ENCODE data around the gene MRPS26. TPM values are rescaled to one million over a fixed set of nuclear protein-coding genes. Genes with fewer than 3 reads are reported as not detected.
A peak's percentile ranks its signal among the peaks of the same experiment; 100 is the strongest.

MRPS26 gene
- total and polyA plus RNA-seq, 2 of the 13 experiments (the other 11 are each of a cell fraction or from before 2014, with no cell fraction given), result 89.8 to 187 TPM

DNA sequence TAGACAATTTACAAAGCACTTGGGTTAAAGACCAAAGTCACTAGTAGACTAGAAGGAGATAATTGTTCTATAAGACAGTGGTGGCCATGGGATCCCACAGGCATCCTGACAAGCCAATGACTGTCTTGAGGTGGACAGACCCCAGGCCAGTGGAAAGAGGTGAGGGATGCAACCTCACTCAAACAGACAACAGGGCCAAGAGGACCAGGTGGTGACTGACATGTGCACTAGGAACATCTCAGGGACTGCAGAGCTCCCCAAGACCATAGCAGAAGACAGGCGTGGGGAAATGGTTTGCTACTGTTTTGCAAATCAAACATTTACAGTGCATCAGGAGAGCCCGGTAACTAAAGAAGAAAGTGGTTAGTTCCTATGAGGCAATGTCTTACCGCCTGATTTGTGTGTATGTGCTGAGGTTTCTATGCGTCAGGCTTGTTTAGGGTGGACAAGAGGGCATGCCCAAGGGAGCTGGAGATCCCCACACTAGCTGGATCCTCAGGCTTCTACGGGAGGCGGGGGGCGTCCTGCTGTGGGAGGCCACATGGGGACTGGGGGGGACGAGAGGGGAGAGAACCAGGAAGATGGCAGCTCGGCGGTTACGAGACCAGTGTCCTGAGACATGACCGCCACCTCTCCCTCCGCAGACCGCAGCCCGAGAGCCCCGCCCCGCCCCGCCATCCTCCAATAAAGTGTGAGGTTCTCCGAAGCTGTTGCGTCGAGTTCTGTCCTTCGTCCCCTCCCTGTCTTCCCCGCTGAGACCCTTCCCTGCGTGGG, 623 bp upstream of the MRPS26 start (continued):
- TF ChIP-seq, protein P1, sequence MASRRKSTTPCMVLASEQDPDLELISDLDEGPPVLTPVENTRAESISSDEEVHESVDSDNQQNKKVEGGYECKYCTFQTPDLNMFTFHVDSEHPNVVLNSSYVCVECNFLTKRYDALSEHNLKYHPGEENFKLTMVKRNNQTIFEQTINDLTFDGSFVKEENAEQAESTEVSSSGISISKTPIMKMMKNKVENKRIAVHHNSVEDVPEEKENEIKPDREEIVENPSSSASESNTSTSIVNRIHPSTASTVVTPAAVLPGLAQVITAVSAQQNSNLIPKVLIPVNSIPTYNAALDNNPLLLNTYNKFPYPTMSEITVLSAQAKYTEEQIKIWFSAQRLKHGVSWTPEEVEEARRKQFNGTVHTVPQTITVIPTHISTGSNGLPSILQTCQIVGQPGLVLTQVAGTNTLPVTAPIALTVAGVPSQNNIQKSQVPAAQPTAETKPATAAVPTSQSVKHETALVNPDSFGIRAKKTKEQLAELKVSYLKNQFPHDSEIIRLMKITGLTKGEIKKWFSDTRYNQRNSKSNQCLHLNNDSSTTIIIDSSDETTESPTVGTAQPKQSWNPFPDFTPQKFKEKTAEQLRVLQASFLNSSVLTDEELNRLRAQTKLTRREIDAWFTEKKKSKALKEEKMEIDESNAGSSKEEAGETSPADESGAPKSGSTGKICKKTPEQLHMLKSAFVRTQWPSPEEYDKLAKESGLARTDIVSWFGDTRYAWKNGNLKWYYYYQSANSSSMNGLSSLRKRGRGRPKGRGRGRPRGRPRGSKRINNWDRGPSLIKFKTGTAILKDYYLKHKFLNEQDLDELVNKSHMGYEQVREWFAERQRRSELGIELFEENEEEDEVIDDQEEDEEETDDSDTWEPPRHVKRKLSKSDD (CRISPR knock-in tag; IDR thresholded peaks at IDR 0.05; ENCODE audit: low read depth), result no peak
- TF ChIP-seq, protein P2, sequence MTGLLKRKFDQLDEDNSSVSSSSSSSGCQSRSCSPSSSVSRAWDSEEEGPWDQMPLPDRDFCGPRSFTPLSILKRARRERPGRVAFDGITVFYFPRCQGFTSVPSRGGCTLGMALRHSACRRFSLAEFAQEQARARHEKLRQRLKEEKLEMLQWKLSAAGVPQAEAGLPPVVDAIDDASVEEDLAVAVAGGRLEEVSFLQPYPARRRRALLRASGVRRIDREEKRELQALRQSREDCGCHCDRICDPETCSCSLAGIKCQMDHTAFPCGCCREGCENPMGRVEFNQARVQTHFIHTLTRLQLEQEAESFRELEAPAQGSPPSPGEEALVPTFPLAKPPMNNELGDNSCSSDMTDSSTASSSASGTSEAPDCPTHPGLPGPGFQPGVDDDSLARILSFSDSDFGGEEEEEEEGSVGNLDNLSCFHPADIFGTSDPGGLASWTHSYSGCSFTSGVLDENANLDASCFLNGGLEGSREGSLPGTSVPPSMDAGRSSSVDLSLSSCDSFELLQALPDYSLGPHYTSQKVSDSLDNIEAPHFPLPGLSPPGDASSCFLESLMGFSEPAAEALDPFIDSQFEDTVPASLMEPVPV (CRISPR knock-in tag; IDR thresholded peaks at IDR 0.05), result no peak
- TF ChIP-seq ZNF24 (IDR thresholded peaks at IDR 0.05) (no peak), SAFB2 (CRISPR knock-in tag; IDR thresholded peaks at IDR 0.05; ENCODE audit: borderline replicate concordance, low read depth) (0 out of 2 replicates have a peak, but pooled peaks have one; percentile 5), ZNF292 (CRISPR knock-in tag; IDR thresholded peaks at IDR 0.05; ENCODE audit: borderline replicate concordance, low read depth) (peak; percentile 33; the same call in 1 of the 2 replicates), RBAK (CRISPR knock-in tag; IDR thresholded peaks at IDR 0.05) (peak; percentile 16; the same call in 1 of the 2 replicates), ZFP36L1 (CRISPR knock-in tag; IDR thresholded peaks at IDR 0.05) (no peak), FOXJ3 (CRISPR knock-in tag; IDR thresholded peaks at IDR 0.05; ENCODE audit: borderline replicate concordance) (no peak), KAT7 (CRISPR knock-in tag; IDR thresholded peaks at IDR 0.05; ENCODE audit: borderline replicate concordance) (no peak)
- TF ChIP-seq, protein P3, sequence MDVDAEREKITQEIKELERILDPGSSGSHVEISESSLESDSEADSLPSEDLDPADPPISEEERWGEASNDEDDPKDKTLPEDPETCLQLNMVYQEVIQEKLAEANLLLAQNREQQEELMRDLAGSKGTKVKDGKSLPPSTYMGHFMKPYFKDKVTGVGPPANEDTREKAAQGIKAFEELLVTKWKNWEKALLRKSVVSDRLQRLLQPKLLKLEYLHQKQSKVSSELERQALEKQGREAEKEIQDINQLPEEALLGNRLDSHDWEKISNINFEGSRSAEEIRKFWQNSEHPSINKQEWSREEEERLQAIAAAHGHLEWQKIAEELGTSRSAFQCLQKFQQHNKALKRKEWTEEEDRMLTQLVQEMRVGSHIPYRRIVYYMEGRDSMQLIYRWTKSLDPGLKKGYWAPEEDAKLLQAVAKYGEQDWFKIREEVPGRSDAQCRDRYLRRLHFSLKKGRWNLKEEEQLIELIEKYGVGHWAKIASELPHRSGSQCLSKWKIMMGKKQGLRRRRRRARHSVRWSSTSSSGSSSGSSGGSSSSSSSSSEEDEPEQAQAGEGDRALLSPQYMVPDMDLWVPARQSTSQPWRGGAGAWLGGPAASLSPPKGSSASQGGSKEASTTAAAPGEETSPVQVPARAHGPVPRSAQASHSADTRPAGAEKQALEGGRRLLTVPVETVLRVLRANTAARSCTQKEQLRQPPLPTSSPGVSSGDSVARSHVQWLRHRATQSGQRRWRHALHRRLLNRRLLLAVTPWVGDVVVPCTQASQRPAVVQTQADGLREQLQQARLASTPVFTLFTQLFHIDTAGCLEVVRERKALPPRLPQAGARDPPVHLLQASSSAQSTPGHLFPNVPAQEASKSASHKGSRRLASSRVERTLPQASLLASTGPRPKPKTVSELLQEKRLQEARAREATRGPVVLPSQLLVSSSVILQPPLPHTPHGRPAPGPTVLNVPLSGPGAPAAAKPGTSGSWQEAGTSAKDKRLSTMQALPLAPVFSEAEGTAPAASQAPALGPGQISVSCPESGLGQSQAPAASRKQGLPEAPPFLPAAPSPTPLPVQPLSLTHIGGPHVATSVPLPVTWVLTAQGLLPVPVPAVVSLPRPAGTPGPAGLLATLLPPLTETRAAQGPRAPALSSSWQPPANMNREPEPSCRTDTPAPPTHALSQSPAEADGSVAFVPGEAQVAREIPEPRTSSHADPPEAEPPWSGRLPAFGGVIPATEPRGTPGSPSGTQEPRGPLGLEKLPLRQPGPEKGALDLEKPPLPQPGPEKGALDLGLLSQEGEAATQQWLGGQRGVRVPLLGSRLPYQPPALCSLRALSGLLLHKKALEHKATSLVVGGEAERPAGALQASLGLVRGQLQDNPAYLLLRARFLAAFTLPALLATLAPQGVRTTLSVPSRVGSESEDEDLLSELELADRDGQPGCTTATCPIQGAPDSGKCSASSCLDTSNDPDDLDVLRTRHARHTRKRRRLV (CRISPR knock-in tag; IDR thresholded peaks at IDR 0.05), result no peak
